HG03280 (cell line): ENCODE data around the gene NTM.

Experiments used
- ATAC-seq: cut with Tn5 transposase; IDR thresholded peaks from one replicate; pipeline ENCODE4 v1.9.1; 2021; ENCODE audit warnings: mild to moderate bottlenecking, moderate library complexity; ENCODE audit not compliant: unreplicated experiment

Gene NTM

GRCh38 chr11:131372234-131372962, 2.0 kb downstream of the NTM start:
- ATAC-seq, result no peak

GRCh38 chr11:131373095-131373725, 2.8 kb downstream of the NTM start:
- no peak for ATAC-seq

DNA sequence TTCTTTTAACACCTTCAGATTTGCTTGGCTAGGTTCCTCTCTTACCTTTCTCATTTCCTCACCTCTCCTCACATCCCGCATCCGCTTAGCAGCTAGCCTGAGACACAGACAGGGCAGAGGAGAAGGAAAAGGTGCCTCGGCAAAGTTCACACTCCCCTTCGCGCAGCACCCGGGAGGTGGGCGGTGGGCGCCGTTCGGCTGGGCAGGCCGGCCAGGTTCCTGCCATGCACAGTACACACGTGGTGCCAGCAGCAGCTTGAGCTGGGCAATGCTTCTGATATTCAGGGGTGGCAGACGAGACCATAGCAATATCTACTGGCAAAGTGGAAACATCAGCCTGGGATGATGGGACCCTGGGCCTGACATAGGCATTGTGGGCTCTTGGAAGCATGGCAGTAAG, 3.3 kb downstream of the NTM start:
- no peak for ATAC-seq

- ATAC-seq, result no peak
Measured at GRCh38 chr11:131375421-131375820, 5.0 kb downstream of the NTM start.

DNA sequence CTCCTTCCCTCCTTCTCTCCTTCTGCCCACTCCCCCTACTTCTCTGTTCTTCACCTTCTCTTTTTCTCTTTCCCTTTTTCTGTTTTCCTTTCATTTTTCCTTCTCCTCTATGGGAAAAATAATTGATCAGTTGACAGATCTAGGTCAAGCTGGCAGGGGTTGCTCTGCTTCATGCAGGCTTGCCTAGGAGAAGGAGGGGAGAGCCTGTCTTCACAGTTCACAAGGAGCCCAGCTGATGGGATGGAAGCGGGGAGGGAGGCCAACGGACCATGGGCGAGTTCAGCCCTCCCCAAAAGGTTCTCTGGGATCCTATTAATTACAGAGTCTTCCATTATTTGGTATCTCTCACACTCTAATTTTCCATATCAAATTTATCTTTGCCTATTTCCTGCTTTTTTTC, 5.5 kb downstream of the NTM start:
- no peak for ATAC-seq

DNA sequence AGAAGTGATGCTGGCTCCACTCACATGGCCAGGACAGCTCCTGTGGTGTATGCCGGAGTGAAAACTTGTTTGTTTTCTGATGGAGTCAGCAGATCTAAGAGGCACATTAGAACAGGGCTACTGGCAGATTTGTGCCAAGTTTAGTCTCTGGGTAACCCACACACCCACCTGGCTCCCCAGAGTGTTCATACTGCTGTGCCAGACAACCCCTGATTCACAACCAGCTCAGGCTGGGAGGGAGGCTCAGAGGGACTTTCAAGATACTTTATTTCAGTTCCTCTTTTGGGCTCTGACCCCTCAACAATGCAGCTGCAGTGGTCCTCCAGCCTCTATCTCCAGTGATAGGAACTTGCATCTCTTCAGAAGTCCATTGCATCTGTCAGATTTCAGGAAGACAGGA, 8.5 kb downstream of the NTM start:
- ATAC-seq, result peak; percentile 79

DNA sequence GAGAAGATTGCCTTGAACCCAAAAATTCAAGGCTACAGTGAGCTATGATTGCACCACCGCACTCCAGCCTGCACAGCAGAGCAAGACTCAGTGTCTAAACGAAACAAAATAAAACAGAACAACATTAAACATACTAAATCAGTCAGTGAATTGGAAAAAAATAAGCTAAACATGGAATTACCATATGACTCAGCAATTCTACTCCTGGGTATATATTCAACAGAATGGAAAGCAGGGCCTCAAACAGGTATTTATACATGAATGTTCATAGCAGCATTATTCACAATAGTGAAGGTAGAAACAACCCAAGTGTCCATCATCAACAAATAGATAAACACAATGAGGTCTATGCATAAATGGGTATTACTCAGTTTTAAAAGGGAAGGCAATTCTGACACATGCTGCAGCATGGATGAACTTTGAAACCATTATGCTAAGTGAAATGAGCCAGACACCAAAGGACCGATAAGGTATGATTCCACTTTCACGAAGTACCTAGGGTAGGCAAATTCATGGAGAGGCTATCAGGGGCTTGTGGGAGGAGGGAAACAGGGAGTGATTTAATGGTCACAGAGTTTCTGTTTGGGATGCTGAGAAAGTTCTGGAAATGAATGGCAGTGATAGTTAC, 15.5 kb downstream of the NTM start:
- no peak for ATAC-seq

- ATAC-seq, result no peak
Measured at GRCh38 chr11:131386408-131386807, 16.0 kb downstream of the NTM start.

- no peak for ATAC-seq
Measured at GRCh38 chr11:131388030-131388429, 17.6 kb downstream of the NTM start.

- ATAC-seq, result no peak
Measured at GRCh38 chr11:131389582-131389981, 19.2 kb downstream of the NTM start.

DNA sequence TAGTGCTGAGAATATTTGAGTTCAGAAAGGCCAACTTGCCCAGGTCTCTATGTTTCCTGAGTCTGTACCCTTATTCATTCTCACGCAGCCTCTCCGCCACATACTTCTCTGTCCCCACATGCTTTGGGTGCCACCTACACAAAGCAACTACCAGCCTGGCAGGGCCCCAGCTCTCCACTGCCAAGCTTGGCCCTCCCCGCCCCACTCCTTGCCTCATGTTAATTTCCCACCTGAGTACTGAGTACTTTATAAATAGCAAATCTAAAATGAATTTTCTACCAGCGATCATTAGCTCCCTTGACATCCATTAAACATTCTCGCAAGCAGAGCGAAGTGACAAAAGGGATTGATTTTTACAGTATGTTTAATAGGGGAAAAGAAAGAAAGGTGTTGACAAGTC, 20.8 kb downstream of the NTM start:
- ATAC-seq, result no peak

- ATAC-seq, result no peak
Measured at GRCh38 chr11:131392528-131393255, 22.3 kb downstream of the NTM start.

- no peak for ATAC-seq
Measured at GRCh38 chr11:131393691-131394090, 23.3 kb downstream of the NTM start.

- no peak for ATAC-seq
Measured at GRCh38 chr11:131397675-131398074, 27.3 kb downstream of the NTM start.

DNA sequence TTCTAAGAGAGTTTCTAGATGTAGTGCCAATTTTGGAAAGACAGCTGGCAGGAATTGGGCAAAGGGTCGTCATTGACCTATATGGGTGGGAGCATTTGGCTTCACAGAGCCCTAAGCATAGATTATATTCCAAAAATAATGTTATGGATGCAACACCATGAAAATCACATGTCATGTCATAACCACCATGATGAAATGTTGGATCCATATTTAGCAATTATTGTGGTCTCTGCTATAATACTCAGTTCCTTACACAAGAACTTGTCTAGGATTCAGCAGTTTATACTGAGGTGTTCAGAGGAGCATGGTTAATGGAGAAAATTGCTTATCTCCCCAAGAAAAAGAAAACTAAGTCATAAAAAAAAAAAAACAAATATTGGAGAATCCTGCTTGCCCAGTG, 31.6 kb downstream of the NTM start:
- ATAC-seq, result no peak

GRCh38 chr11:131404010-131404409, 33.6 kb downstream of the NTM start:
- no peak for ATAC-seq

DNA sequence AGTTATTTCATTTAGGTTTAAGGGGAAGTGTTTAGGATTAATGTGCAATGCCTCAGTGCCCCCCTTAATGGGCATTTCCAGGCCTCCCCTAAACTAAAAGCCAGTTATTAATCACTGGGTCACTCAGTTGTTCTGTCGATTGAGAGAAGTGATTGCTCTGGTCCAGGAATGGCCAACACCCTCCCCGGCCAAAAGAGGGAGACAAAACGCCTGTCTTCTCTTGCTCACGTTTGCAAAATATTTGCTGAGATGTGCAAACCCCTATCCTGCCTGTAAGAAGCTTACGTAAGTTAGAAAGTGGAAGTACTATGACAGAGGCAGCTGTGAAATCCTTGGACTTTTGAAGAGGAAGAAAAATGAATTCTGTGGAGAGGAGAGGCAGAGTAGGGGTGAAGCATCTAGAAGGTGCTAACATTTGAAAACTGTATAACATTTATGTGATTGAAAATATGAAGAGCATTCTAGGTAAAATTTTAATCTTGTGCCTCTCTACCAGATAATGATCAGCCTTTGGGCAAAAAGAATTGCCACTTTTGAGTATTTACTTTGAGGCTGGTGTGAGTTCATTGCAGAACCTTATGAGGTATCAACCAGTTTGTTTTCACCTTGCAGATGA, 37.7 kb downstream of the NTM start:
- peak; percentile 50 for ATAC-seq

DNA sequence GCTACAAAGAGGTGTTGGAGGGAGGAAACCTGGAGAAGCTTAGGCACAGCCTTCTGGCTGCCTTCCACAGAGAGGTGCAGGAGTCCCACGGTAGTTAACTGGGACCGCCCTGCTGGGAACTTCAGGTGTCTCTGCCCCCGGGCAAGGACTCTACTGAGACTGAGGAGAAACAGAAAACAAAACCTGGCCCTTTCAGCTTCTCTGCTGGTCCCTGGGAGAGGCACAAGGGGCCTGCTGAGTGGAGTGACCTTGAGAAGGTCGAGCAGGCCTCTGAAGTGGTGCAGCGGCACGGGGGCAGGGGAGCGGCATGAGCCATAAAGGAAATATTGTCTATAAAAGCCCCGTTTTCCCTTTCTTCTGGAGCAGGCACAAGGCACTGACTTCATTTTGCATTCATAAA, 38.9 kb downstream of the NTM start:
- ATAC-seq, result no peak

DNA sequence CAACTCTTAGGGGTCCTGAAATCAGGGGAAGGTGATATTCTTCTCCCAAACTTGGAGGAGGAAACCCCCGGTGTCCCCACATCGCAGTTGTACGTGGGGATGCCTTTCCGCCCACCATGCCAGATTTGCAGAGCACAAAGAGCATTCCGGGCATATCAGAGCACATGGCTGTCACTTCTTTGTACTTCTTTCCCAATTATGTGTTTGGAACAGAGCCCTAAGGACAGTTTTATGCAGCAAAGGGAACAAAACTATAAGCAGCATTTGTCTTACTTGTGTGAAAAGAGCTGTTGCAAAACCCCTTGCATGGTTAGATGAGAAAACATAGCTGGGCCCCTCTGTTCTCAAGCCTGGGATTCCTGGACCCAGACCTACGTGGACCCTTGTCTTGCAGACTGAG, 41.2 kb downstream of the NTM start:
- ATAC-seq, result no peak

DNA sequence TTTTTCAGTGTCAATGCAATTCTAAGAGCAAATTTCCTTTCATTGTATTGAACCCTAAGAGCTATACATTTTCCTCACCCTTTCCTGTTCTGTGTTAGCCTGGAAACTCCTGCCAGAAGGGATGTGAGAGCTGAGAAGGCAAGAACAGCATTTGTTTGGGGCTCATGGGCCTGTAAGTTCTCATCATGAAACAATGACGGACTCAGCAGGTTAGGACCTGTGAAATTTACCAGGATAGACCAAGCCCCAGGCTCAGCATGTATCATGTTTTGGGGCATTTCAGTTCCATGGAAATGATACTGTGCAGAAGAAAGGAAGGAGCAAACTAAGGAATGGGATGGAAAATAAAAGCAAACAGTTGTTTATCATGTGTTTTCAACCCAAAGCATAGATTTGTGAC, 41.6 kb downstream of the NTM start:
- no peak for ATAC-seq

- ATAC-seq, result no peak
Measured at GRCh38 chr11:131413217-131413616, 42.8 kb downstream of the NTM start.
